GM12878 (cell line): Measurements from ENCODE around the gene NYAP1.

Experiments
- CREB1 ChIP-seq: IDR thresholded peaks from 2 replicates; pipeline ENCODE4 v1.6.1; 2012; ENCODE audit warnings: low read depth, mild to moderate bottlenecking, inconsistent platforms
- FOXM1 ChIP-seq: IDR thresholded peaks from 2 replicates; pipeline ENCODE4 v1.6.1; 2012; ENCODE audit warnings: low read depth, mild to moderate bottlenecking, inconsistent platforms, low read length, moderate library complexity
- JUND ChIP-seq: IDR thresholded peaks from 2 replicates; pipeline ENCODE4 v1.6.1; 2012; ENCODE audit warnings: low read depth, mild to moderate bottlenecking, low read length, improper control_type of control experiment, moderate library complexity
- MLLT1 ChIP-seq: fragments of 450-650 bp; IDR thresholded peaks from 2 replicates; pipeline ENCODE4 v1.6.1; 2016; ENCODE audit warnings: mild to moderate bottlenecking
- MXI1 ChIP-seq: fragments of 150-350 bp; IDR thresholded peaks from 2 replicates; pipeline ENCODE4 v1.6.1; 2011; ENCODE audit warnings: low read depth, mild to moderate bottlenecking, inconsistent platforms, low read length, improper control_type of control experiment
- PKNOX1 ChIP-seq: fragments of 450-650 bp; IDR thresholded peaks from 2 replicates; pipeline ENCODE4 v1.6.1; 2016; ENCODE audit warnings: mild to moderate bottlenecking
- POLR2A ChIP-seq: IDR thresholded peaks from 2 replicates; pipeline ENCODE4 v1.6.1; 2011; ENCODE audit warnings: low read depth, mild to moderate bottlenecking, low read length
- POLR2AphosphoS5 ChIP-seq: IDR thresholded peaks from 2 replicates; pipeline ENCODE4 v1.6.1; 2011; ENCODE audit warnings: mild to moderate bottlenecking, low read length, inconsistent platforms
- SMC3 ChIP-seq: IDR thresholded peaks from 2 replicates; pipeline ENCODE4 v1.6.1; 2011; ENCODE audit warnings: low read length, improper control_type of control experiment, borderline replicate concordance
- TAF1 ChIP-seq: IDR thresholded peaks from 2 replicates; pipeline ENCODE4 v1.6.1; 2011; ENCODE audit warnings: mild to moderate bottlenecking, low read depth, low read length, borderline replicate concordance
- TF ChIP-seq, protein P1 (sequence below), 3 experiments: IDR thresholded peaks in 2 of 3; conservative IDR thresholded peaks in 1 of 3; 2 replicates each; pipeline ENCODE4 v1.5.1; 2011; ENCODE audit warnings: low read depth in 3 of 3, low read length in 3 of 3, mild to moderate bottlenecking in 3 of 3, control low read depth in 2 of 3, moderate library complexity in 2 of 3, inconsistent platforms in 1 of 3, mixed read lengths in 1 of 3; ENCODE audit not compliant: control insufficient read depth in 2 of 3, insufficient read depth in 1 of 3; ENCODE audit errors: extremely low read depth in 1 of 3
- TF ChIP-seq, protein P2 (sequence below): IDR thresholded peaks from 2 replicates; pipeline ENCODE4 v1.6.1; 2011; ENCODE audit warnings: low read depth, low read length, improper control_type of control experiment, borderline replicate concordance
- TF ChIP-seq, protein P3 (sequence below): IDR thresholded peaks from 2 replicates; pipeline ENCODE4 v1.6.1; 2012; ENCODE audit warnings: low read length, inconsistent platforms

- TF ChIP-seq TAF1 (no peak), PKNOX1 (no peak), POLR2A (no peak), MXI1 (no peak), CREB1 (no peak), MLLT1 (no peak), JUND (no peak), FOXM1 (no peak), SMC3 (no peak), POLR2AphosphoS5 (no peak)
- TF ChIP-seq, protein P1, sequence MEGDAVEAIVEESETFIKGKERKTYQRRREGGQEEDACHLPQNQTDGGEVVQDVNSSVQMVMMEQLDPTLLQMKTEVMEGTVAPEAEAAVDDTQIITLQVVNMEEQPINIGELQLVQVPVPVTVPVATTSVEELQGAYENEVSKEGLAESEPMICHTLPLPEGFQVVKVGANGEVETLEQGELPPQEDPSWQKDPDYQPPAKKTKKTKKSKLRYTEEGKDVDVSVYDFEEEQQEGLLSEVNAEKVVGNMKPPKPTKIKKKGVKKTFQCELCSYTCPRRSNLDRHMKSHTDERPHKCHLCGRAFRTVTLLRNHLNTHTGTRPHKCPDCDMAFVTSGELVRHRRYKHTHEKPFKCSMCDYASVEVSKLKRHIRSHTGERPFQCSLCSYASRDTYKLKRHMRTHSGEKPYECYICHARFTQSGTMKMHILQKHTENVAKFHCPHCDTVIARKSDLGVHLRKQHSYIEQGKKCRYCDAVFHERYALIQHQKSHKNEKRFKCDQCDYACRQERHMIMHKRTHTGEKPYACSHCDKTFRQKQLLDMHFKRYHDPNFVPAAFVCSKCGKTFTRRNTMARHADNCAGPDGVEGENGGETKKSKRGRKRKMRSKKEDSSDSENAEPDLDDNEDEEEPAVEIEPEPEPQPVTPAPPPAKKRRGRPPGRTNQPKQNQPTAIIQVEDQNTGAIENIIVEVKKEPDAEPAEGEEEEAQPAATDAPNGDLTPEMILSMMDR (IDR thresholded peaks at IDR 0.05 in 2 of 3, conservative IDR thresholded peaks at IDR 0.05 in 1 of 3; ENCODE audit: control insufficient read depth in 2 of 3, extremely low read depth in 1 of 3, insufficient read depth in 1 of 3, low read depth in 3 of 3, low read length in 3 of 3): no peak
- TF ChIP-seq, protein P2, sequence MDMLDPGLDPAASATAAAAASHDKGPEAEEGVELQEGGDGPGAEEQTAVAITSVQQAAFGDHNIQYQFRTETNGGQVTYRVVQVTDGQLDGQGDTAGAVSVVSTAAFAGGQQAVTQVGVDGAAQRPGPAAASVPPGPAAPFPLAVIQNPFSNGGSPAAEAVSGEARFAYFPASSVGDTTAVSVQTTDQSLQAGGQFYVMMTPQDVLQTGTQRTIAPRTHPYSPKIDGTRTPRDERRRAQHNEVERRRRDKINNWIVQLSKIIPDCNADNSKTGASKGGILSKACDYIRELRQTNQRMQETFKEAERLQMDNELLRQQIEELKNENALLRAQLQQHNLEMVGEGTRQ: no peak
- TF ChIP-seq, protein P3, sequence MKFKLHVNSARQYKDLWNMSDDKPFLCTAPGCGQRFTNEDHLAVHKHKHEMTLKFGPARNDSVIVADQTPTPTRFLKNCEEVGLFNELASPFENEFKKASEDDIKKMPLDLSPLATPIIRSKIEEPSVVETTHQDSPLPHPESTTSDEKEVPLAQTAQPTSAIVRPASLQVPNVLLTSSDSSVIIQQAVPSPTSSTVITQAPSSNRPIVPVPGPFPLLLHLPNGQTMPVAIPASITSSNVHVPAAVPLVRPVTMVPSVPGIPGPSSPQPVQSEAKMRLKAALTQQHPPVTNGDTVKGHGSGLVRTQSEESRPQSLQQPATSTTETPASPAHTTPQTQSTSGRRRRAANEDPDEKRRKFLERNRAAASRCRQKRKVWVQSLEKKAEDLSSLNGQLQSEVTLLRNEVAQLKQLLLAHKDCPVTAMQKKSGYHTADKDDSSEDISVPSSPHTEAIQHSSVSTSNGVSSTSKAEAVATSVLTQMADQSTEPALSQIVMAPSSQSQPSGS: no peak
Observed at GRCh38 chr7:100444311-100445278, 39.1 kb upstream of the NYAP1 start.
